HCT116 (cell line): ENCODE data around the gene ALPL. TPM values are rescaled to one million over a fixed set of nuclear protein-coding genes. Genes with fewer than 3 reads are reported as not detected.

ENCODE experiments used
- ATAC-seq: fragments of 200-7000 bp; cut with Tn5 transposase; 2 replicates; pipeline ENCODE4 v1.9.1; 2020; ENCODE audit warnings: mild to moderate bottlenecking, moderate library complexity
- BruUV-seq: library from RNA; stranded (reverse); fragments of 400-500 nt; replicated peaks from 2 replicates; lab custom pipeline; 2021; lab: Mats Ljungman, UMichigan
- CTCF ChIA-PET: fragments of 300-600 bp; sonication (Branson Sonifier 250); formaldehyde crosslinking; loops from one replicate; lab custom pipeline; 2021; ENCODE audit warnings: antibody characterized with exemption; lab: Charles Lee
- POLR2A ChIA-PET: fragments of 300-600, 350-600 bp; sonication (Branson Sonifier 250); formaldehyde crosslinking; loops from one replicate; lab custom pipeline; 2021; ENCODE audit warnings: antibody characterized with exemption; lab: Charles Lee
- RAD21 ChIA-PET, 2 experiments: fragments of 300-600 bp; sonication (Branson Sonifier 250); formaldehyde crosslinking; loops; one replicate each; lab custom pipeline; 2023; ENCODE audit warnings: low total read pairs in 2 of 2; ENCODE audit not compliant: uncharacterized antibody in 2 of 2, unreplicated experiment in 2 of 2, low non-redundant PET in 1 of 2; lab: Charles Lee
- DNase-seq: peaks from one replicate; pipeline ENCODE4 v3.0.0-alpha.2; 2010; ENCODE audit warnings: low read depth, low spot score
- H2AFZ ChIP-seq: fragments of 200-600 bp; shearing (Covaris generic), sonication (generic); 2 replicates; pipeline ENCODE4 v1.6.1; 2017; ENCODE audit warnings: low read depth, mixed run types, mixed read lengths, antibody characterized with exemption, low read length; ENCODE audit not compliant: poor library complexity, severe bottlenecking
- H3K27ac ChIP-seq: 2 replicates; pipeline ENCODE4 v1.5.1; 2012; ENCODE audit warnings: low read depth, low read length
- H3K27me3 ChIP-seq: fragments of 200-600 bp; sonication (generic); 2 replicates; pipeline ENCODE4 v1.6.1; 2016; ENCODE audit warnings: mixed run types, low read length, mixed read lengths; ENCODE audit not compliant: insufficient read depth
- H3K36me3 ChIP-seq, 2 experiments: fragments of 200-500 bp in 1 of 2; fragments of 200-600 bp in 1 of 2; sonication (Bioruptor generic) in 1 of 2; sonication (generic) in 1 of 2; 2 replicates each; pipeline versions ENCODE4 v1.5.1 to v1.6.1; 2014 to 2016; ENCODE audit warnings: low read length in 2 of 2, inconsistent platforms in 1 of 2, mixed read lengths in 1 of 2, mixed run types in 1 of 2; ENCODE audit not compliant: insufficient read depth in 2 of 2, control insufficient read depth in 1 of 2
- H3K4me1 ChIP-seq, 2 experiments: fragments of 200-600 bp in 1 of 2; sonication (generic) in 1 of 2; 2 replicates each; pipeline versions ENCODE4 v1.5.1 to v1.6.1; 2012 to 2017; ENCODE audit warnings: low read length in 2 of 2, inconsistent platforms in 1 of 2, mild to moderate bottlenecking in 1 of 2, mixed read lengths in 1 of 2, mixed run types in 1 of 2, moderate library complexity in 1 of 2; ENCODE audit not compliant: insufficient read depth in 2 of 2, control insufficient read depth in 1 of 2
- H3K4me2 ChIP-seq: fragments of 200-600 bp; sonication (generic); 2 replicates; pipeline ENCODE4 v1.6.1; 2017; ENCODE audit warnings: mixed run types, low read length, mixed read lengths
- H3K4me3 ChIP-seq, 2 experiments: fragments of 200-600 bp in 1 of 2; sonication (generic) in 1 of 2; replicated peaks in 1 of 2; 2 replicates each; pipeline ENCODE4 v1.5.1; 2011 to 2016; ENCODE audit warnings: low read length in 2 of 2, control low read depth in 1 of 2, low read depth in 1 of 2, mild to moderate bottlenecking in 1 of 2, mixed read lengths in 1 of 2, mixed run types in 1 of 2
- H3K79me2 ChIP-seq: fragments of 200-600 bp; sonication (generic); 2 replicates; pipeline ENCODE4 v1.6.1; 2017; ENCODE audit warnings: mild to moderate bottlenecking, mixed run types, low read length, moderate library complexity, mixed read lengths; ENCODE audit not compliant: insufficient read depth
- H3K9ac ChIP-seq: fragments of 200-600 bp; sonication (generic); 2 replicates; pipeline ENCODE4 v1.6.1; 2016; ENCODE audit warnings: low read length, mixed read lengths
- H3K9me2 ChIP-seq: fragments of 200-600 bp; sonication (generic), shearing (Covaris generic); 2 replicates; pipeline ENCODE4 v1.6.1; 2017; ENCODE audit warnings: mixed run types, mild to moderate bottlenecking, moderate library complexity; ENCODE audit not compliant: insufficient read depth
- H3K9me3 ChIP-seq, 2 experiments: fragments of 200-500 bp in 1 of 2; fragments of 200-600 bp in 1 of 2; sonication (Bioruptor generic) in 1 of 2; sonication (generic) in 1 of 2; 2 replicates each; pipeline ENCODE4 v1.6.1; 2014 to 2017; ENCODE audit warnings: low read length in 2 of 2, mixed read lengths in 2 of 2, inconsistent platforms in 1 of 2, low read depth in 1 of 2, mild to moderate bottlenecking in 1 of 2, mixed run types in 1 of 2, moderate library complexity in 1 of 2; ENCODE audit not compliant: control insufficient read depth in 1 of 2, insufficient read depth in 1 of 2
- H4K20me1 ChIP-seq: fragments of 200-600 bp; sonication (generic), shearing (Covaris generic); 2 replicates; pipeline ENCODE4 v1.6.1; 2017; ENCODE audit warnings: mixed run types, mild to moderate bottlenecking, moderate library complexity; ENCODE audit not compliant: insufficient read depth
- CBX3 ChIP-seq: IDR thresholded peaks from 2 replicates; pipeline ENCODE4 v1.6.1; 2012; ENCODE audit warnings: low read depth
- CEBPB ChIP-seq: IDR thresholded peaks from 2 replicates; pipeline ENCODE4 v1.6.1; 2012; ENCODE audit warnings: low read depth
- ELF1 ChIP-seq: IDR thresholded peaks from 2 replicates; pipeline ENCODE4 v1.6.1; 2012; ENCODE audit warnings: low read depth, borderline replicate concordance
- EZH2 ChIP-seq: fragments of 200-600 bp; sonication (generic); IDR thresholded peaks from 2 replicates; pipeline ENCODE4 v1.6.1; 2017; ENCODE audit warnings: antibody characterized with exemption, mixed run types
- FOSL1 ChIP-seq: IDR thresholded peaks from 2 replicates; pipeline ENCODE4 v1.6.1; 2012; ENCODE audit warnings: low read depth
- JUND ChIP-seq: IDR thresholded peaks from 2 replicates; pipeline ENCODE4 v1.6.1; 2012
- POLR2AphosphoS5 ChIP-seq: IDR thresholded peaks from 2 replicates; pipeline ENCODE4 v1.6.1; 2011; ENCODE audit warnings: mild to moderate bottlenecking, low read depth, low read length, moderate library complexity
- RAD21 ChIP-seq: IDR thresholded peaks from 2 replicates; pipeline ENCODE4 v1.6.1; 2012; ENCODE audit warnings: low read depth, mild to moderate bottlenecking
- SIN3A ChIP-seq: IDR thresholded peaks from 2 replicates; pipeline ENCODE4 v1.6.1; 2012; ENCODE audit warnings: low read depth
- SP1 ChIP-seq: IDR thresholded peaks from 2 replicates; pipeline ENCODE4 v1.6.1; 2012; ENCODE audit warnings: low read depth
- YY1 ChIP-seq: IDR thresholded peaks from 2 replicates; pipeline ENCODE4 v1.6.1; 2011; ENCODE audit warnings: low read length, low read depth, moderate library complexity, mild to moderate bottlenecking; ENCODE audit not compliant: insufficient replicate concordance; ENCODE audit errors: extremely low read depth
- ZFX ChIP-seq: fragments of 450-650 bp; IDR thresholded peaks from 2 replicates; pipeline ENCODE4 v1.6.1; 2017
- ZNF274 ChIP-seq: fragments of 200-500 bp; sonication (Bioruptor generic); IDR thresholded peaks from 2 replicates; pipeline ENCODE4 v1.6.1; 2014; ENCODE audit warnings: mild to moderate bottlenecking, low read depth, low read length, inconsistent platforms
- intact Hi-C: fragments of 100-400 bp; cut with micrococcal nuclease; formaldehyde crosslinking; loops from 2 replicates; pipeline ENCODE4 v1.10.0; 2022
- total RNA-seq: library from RNA; stranded (reverse); gene quantifications from one replicate; pipeline ENCODE4 v1.2.1, GENCODE V29; 2021; ENCODE audit not compliant: unreplicated experiment
- TF ChIP-seq, protein P1 (sequence below): IDR thresholded peaks from 2 replicates; pipeline ENCODE4 v1.6.1; 2012
- TF ChIP-seq, protein P2 (sequence below): IDR thresholded peaks from 2 replicates; pipeline ENCODE4 v1.6.1; 2011; ENCODE audit warnings: mild to moderate bottlenecking, low read length, moderate library complexity; ENCODE audit not compliant: insufficient replicate concordance; ENCODE audit errors: extremely low read depth
- TF ChIP-seq, protein P3 (sequence below), 3 experiments: fragments of 200-600 bp in 1 of 3; sonication (generic) in 1 of 3; IDR thresholded peaks in 2 of 3; conservative IDR thresholded peaks in 1 of 3; 2 replicates each; pipeline ENCODE4 v1.5.1; 2012 to 2017; ENCODE audit warnings: low read depth in 2 of 3, low read length in 2 of 3, antibody characterized with exemption in 1 of 3, borderline replicate concordance in 1 of 3, control low read depth in 1 of 3, mild to moderate bottlenecking in 1 of 3, mixed read lengths in 1 of 3, mixed run types in 1 of 3, moderate library complexity in 1 of 3; ENCODE audit not compliant: insufficient read depth in 1 of 3
- TF ChIP-seq, protein P4 (sequence below): IDR thresholded peaks from 2 replicates; pipeline ENCODE4 v1.6.1; 2012
- TF ChIP-seq, protein P5 (sequence below): IDR thresholded peaks from 2 replicates; pipeline ENCODE4 v1.6.1; 2012; ENCODE audit warnings: low read depth

The ALPL gene
- total RNA-seq, 1 experiment from 2014 or later = 0.61 TPM

DNA sequence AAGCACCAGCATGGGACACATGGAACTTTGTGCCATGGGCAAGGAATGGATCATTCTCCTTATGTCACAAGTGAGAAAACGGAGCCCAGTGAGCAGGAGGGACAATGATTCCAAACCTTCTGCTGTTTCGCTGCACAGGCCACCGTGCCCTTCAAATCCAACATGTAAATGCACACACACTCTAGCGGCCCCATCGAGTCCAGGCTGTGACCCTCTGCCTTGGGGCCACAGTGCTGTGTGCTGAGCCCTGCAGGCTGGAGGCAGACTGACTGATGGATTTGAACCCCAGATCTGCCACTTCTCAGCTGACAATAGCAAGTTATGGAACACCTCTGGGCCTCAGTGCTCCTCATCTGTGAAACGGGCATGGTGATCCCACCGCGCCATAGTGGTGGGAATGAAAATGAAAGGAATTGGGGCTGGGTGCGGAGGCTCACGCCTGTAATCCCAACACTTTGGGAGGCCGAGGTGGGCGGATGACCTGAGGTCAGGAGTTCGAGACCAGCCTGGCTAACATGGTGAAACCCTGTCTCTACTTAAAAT, 63.6 kb downstream of the ALPL start:
- TF ChIP-seq, protein P1, sequence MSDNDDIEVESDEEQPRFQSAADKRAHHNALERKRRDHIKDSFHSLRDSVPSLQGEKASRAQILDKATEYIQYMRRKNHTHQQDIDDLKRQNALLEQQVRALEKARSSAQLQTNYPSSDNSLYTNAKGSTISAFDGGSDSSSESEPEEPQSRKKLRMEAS = no peak
- no peak for TF ChIP-seq ZFX
- TF ChIP-seq, protein P2, sequence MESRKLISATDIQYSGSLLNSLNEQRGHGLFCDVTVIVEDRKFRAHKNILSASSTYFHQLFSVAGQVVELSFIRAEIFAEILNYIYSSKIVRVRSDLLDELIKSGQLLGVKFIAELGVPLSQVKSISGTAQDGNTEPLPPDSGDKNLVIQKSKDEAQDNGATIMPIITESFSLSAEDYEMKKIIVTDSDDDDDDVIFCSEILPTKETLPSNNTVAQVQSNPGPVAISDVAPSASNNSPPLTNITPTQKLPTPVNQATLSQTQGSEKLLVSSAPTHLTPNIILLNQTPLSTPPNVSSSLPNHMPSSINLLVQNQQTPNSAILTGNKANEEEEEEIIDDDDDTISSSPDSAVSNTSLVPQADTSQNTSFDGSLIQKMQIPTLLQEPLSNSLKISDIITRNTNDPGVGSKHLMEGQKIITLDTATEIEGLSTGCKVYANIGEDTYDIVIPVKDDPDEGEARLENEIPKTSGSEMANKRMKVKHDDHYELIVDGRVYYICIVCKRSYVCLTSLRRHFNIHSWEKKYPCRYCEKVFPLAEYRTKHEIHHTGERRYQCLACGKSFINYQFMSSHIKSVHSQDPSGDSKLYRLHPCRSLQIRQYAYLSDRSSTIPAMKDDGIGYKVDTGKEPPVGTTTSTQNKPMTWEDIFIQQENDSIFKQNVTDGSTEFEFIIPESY = no peak
- no peak for TF ChIP-seq ELF1
- TF ChIP-seq, protein P3, sequence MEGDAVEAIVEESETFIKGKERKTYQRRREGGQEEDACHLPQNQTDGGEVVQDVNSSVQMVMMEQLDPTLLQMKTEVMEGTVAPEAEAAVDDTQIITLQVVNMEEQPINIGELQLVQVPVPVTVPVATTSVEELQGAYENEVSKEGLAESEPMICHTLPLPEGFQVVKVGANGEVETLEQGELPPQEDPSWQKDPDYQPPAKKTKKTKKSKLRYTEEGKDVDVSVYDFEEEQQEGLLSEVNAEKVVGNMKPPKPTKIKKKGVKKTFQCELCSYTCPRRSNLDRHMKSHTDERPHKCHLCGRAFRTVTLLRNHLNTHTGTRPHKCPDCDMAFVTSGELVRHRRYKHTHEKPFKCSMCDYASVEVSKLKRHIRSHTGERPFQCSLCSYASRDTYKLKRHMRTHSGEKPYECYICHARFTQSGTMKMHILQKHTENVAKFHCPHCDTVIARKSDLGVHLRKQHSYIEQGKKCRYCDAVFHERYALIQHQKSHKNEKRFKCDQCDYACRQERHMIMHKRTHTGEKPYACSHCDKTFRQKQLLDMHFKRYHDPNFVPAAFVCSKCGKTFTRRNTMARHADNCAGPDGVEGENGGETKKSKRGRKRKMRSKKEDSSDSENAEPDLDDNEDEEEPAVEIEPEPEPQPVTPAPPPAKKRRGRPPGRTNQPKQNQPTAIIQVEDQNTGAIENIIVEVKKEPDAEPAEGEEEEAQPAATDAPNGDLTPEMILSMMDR (IDR thresholded peaks at IDR 0.05 in 2 of 3, conservative IDR thresholded peaks at IDR 0.05 in 1 of 3; ENCODE audit: borderline replicate concordance in 1 of 3, insufficient read depth in 1 of 3, low read depth in 2 of 3, low read length in 2 of 3) = no peak
- TF ChIP-seq, protein P4, sequence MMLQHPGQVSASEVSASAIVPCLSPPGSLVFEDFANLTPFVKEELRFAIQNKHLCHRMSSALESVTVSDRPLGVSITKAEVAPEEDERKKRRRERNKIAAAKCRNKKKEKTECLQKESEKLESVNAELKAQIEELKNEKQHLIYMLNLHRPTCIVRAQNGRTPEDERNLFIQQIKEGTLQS = no peak
- TF ChIP-seq FOSL1 = no peak
- TF ChIP-seq, protein P5, sequence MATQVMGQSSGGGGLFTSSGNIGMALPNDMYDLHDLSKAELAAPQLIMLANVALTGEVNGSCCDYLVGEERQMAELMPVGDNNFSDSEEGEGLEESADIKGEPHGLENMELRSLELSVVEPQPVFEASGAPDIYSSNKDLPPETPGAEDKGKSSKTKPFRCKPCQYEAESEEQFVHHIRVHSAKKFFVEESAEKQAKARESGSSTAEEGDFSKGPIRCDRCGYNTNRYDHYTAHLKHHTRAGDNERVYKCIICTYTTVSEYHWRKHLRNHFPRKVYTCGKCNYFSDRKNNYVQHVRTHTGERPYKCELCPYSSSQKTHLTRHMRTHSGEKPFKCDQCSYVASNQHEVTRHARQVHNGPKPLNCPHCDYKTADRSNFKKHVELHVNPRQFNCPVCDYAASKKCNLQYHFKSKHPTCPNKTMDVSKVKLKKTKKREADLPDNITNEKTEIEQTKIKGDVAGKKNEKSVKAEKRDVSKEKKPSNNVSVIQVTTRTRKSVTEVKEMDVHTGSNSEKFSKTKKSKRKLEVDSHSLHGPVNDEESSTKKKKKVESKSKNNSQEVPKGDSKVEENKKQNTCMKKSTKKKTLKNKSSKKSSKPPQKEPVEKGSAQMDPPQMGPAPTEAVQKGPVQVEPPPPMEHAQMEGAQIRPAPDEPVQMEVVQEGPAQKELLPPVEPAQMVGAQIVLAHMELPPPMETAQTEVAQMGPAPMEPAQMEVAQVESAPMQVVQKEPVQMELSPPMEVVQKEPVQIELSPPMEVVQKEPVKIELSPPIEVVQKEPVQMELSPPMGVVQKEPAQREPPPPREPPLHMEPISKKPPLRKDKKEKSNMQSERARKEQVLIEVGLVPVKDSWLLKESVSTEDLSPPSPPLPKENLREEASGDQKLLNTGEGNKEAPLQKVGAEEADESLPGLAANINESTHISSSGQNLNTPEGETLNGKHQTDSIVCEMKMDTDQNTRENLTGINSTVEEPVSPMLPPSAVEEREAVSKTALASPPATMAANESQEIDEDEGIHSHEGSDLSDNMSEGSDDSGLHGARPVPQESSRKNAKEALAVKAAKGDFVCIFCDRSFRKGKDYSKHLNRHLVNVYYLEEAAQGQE = no peak
- TF ChIP-seq JUND = no peak
- no peak for TF ChIP-seq SP1
- no peak for TF ChIP-seq CBX3
- no peak for TF ChIP-seq SIN3A
- no peak for TF ChIP-seq CEBPB
- TF ChIP-seq ZNF274 = no peak
- TF ChIP-seq POLR2AphosphoS5 = no peak
- TF ChIP-seq EZH2 = no peak
- TF ChIP-seq YY1 = no peak
- TF ChIP-seq RAD21 = no peak
- Histone ChIP-seq H3K27ac (no peak overlapping the region), H3K4me3 (no peak overlapping the region), H3K36me3 (no peaks in the 10 kb centered on the region), H3K9me3 (no peaks in the 10 kb centered on the region), H3K9me2 (no peaks in the 10 kb centered on the region), H3K4me1 (peaks cover 12 to 27% of the 10 kb centered on the region in 2 experiments; a peak in 3 of 4 replicates), H2AFZ (no peak overlapping the region), H3K4me2 (no peak overlapping the region), H3K79me2 (no peaks in the 10 kb centered on the region), H4K20me1 (no peaks in the 10 kb centered on the region), H3K9ac (no peak overlapping the region), H3K27me3 (no peaks in the 10 kb centered on the region)
- ChIA-PET RAD21 (no interaction called here), CTCF (interaction anchor here (0.8 to 2.4 kb wide), 2 partner anchors 202 to 340 kb away, joined by 3 to 14 read pairs; no protein-coding TSS in a partner anchor), POLR2A (no interaction called here)
- no TSS peak for BruUV-seq
- ATAC-seq = no peak
- no peak for DNase-seq
- intact Hi-C loops = loop anchor here (5.0 kb wide), 1 partner anchor 341 kb away; no protein-coding TSS in a partner anchor
